HG03439 (cell line): Measurements from ENCODE around the gene NR1H2.
A peak's percentile ranks its signal among the peaks of the same experiment; 100 is the strongest.

Experiments
- ATAC-seq: cut with Tn5 transposase; IDR thresholded peaks from one replicate; pipeline ENCODE4 v1.9.1; 2021; ENCODE audit warnings: mild to moderate bottlenecking, moderate library complexity; ENCODE audit not compliant: unreplicated experiment

NR1H2 gene

GRCh38 chr19:50420127-50420526 lies 43.9 kb downstream of the NR1H2 start:
- no peak for ATAC-seq

GRCh38 chr19:50420808-50421207 lies 44.6 kb downstream of the NR1H2 start:
- no peak for ATAC-seq

GRCh38 chr19:50422397-50423278 lies 46.4 kb downstream of the NR1H2 start:
- ATAC-seq, result no peak

- ATAC-seq, result no peak
These were observed 47.2 kb downstream of the NR1H2 start for GRCh38 chr19:50423279-50424113.

GRCh38 chr19:50425581-50425980 lies 49.3 kb downstream of the NR1H2 start:
- no peak for ATAC-seq

GRCh38 chr19:50427318-50427925 lies 51.2 kb downstream of the NR1H2 start:
- no peak for ATAC-seq

GRCh38 chr19:50427997-50428425 lies 51.8 kb downstream of the NR1H2 start:
- no peak for ATAC-seq

GRCh38 chr19:50428772-50429463 lies 52.7 kb downstream of the NR1H2 start:
- ATAC-seq, result no peak

- ATAC-seq, result no peak
These were observed 54.7 kb downstream of the NR1H2 start for GRCh38 chr19:50430888-50431342.

- peak; percentile 65 for ATAC-seq
These were observed 55.3 kb downstream of the NR1H2 start for GRCh38 chr19:50431343-50432220.

GRCh38 chr19:50432221-50433028 lies 56.2 kb downstream of the NR1H2 start, which contains the start of gene MYBPC2:
Gene MYBPC2, plus strand, starts transcription at chr19:50432892. Its CDS starts 62 bp downstream, at chr19:50432954.
- no peak for ATAC-seq
